IMR-90 (cell line): ENCODE results near the gene WSB1. TPM values are rescaled to one million over a fixed set of nuclear protein-coding genes. Genes with fewer than 3 reads are reported as not detected.

Experiments used
- ATAC-seq: fragments of 200-7000 bp; cut with Tn5 transposase; 2 replicates; pipeline ENCODE4 v1.9.1; 2020; ENCODE audit warnings: low read depth, mild to moderate bottlenecking, moderate library complexity
- BruUV-seq: library from RNA; stranded (reverse); fragments of 400-500 nt; replicated peaks from 2 replicates; lab custom pipeline; 2021; lab: Mats Ljungman, UMichigan
- CTCF ChIA-PET: fragments of 300-600 bp; formaldehyde crosslinking; extraction: SDS; loops from one replicate; lab custom pipeline; 2021; ENCODE audit warnings: antibody characterized with exemption; lab: Yijun Ruan, JAX
- POLR2A ChIA-PET: fragments of 300-600 bp; sonication (Branson Sonifier 250); formaldehyde crosslinking; loops from one replicate; lab custom pipeline; 2022; ENCODE audit warnings: antibody characterized with exemption; ENCODE audit not compliant: unreplicated experiment; lab: Charles Lee
- DNase-seq: peaks from one replicate; pipeline ENCODE4 v3.0.0; 2013
- H2AFZ ChIP-seq: replicated peaks from 2 replicates; pipeline ENCODE3; 2013; ENCODE audit warnings: low read length, mild to moderate bottlenecking; ENCODE audit not compliant: poor library complexity
- H2AK5ac ChIP-seq: 2 replicates; pipeline ENCODE4 v1.6.1; 2013; ENCODE audit warnings: low read depth, low read length, inconsistent platforms
- H2AK9ac ChIP-seq: replicated peaks from 2 replicates; pipeline ENCODE3; 2013; ENCODE audit warnings: mild to moderate bottlenecking, low read depth, low read length, moderate library complexity; ENCODE audit not compliant: poor library complexity
- H2BK120ac ChIP-seq: 2 replicates; pipeline ENCODE4 v1.6.1; 2013; ENCODE audit warnings: low read depth, low read length, inconsistent platforms
- H2BK15ac ChIP-seq: 3 replicates; pipeline ENCODE4 v1.6.1; 2013; ENCODE audit warnings: low read depth, low read length, inconsistent platforms
- H2BK20ac ChIP-seq: 2 replicates; pipeline ENCODE4 v1.6.1; 2013; ENCODE audit warnings: low read depth, mild to moderate bottlenecking, inconsistent platforms, low read length, moderate library complexity
- H2BK5ac ChIP-seq: 2 replicates; pipeline ENCODE4 v1.6.1; 2013; ENCODE audit warnings: mild to moderate bottlenecking, low read depth, low read length, inconsistent platforms; ENCODE audit not compliant: poor library complexity, severe bottlenecking
- H3K14ac ChIP-seq: replicated peaks from 2 replicates; pipeline ENCODE4 v1.6.1; 2013; ENCODE audit warnings: low read depth, low read length, inconsistent platforms
- H3K18ac ChIP-seq: 2 replicates; pipeline ENCODE4 v1.6.1; 2013; ENCODE audit warnings: low read depth, low read length, control low read depth
- H3K23ac ChIP-seq: 2 replicates; pipeline ENCODE4 v1.6.1; 2013; ENCODE audit warnings: low read depth, low read length, inconsistent platforms
- H3K27ac ChIP-seq: 2 replicates; pipeline ENCODE4 v1.5.1; 2013; ENCODE audit warnings: mild to moderate bottlenecking, control low read depth, low read length; ENCODE audit not compliant: insufficient read depth
- H3K27me3 ChIP-seq: 2 replicates; pipeline ENCODE4 v1.6.1; 2013; ENCODE audit warnings: low read length; ENCODE audit not compliant: control insufficient read depth, insufficient read depth
- H3K36me3 ChIP-seq: 2 replicates; pipeline ENCODE4 v1.6.1; 2013; ENCODE audit warnings: low read length, mixed read lengths; ENCODE audit not compliant: control insufficient read depth, insufficient read depth
- H3K4ac ChIP-seq: 2 replicates; pipeline ENCODE4 v1.6.1; 2013; ENCODE audit warnings: low read depth, low read length, inconsistent platforms
- H3K4me1 ChIP-seq: 2 replicates; pipeline ENCODE4 v1.6.1; 2013; ENCODE audit warnings: low read length, mixed read lengths; ENCODE audit not compliant: control insufficient read depth, insufficient read depth
- H3K4me2 ChIP-seq: 2 replicates; pipeline ENCODE4 v1.6.1; 2013; ENCODE audit warnings: low read depth, mild to moderate bottlenecking, control low read depth, low read length, moderate library complexity
- H3K4me3 ChIP-seq: 2 replicates; pipeline ENCODE4 v1.5.1; 2013; ENCODE audit warnings: low read depth, mild to moderate bottlenecking, control low read depth, low read length, moderate library complexity; ENCODE audit not compliant: insufficient read depth
- H3K56ac ChIP-seq: 2 replicates; pipeline ENCODE4 v1.6.1; 2013; ENCODE audit warnings: low read length, inconsistent platforms; ENCODE audit not compliant: insufficient read depth; ENCODE audit errors: extremely low read depth
- H3K79me1 ChIP-seq, 2 experiments: 2 replicates each; pipeline ENCODE4 v1.6.1; 2013; ENCODE audit warnings: low read length in 2 of 2, inconsistent platforms in 1 of 2, low read depth in 1 of 2
- H3K9ac ChIP-seq: 2 replicates; pipeline ENCODE4 v1.6.1; 2013; ENCODE audit warnings: low read depth, low read length, control low read depth
- H3K9me1 ChIP-seq: 2 replicates; pipeline ENCODE4 v1.6.1; 2013; ENCODE audit warnings: low read length, inconsistent platforms; ENCODE audit not compliant: insufficient read depth
- H3K9me3 ChIP-seq: 2 replicates; pipeline ENCODE4 v1.6.1; 2013; ENCODE audit warnings: low read length; ENCODE audit not compliant: control insufficient read depth, insufficient read depth
- H4K20me1 ChIP-seq: 2 replicates; pipeline ENCODE4 v1.6.1; 2013; ENCODE audit warnings: low read length, inconsistent platforms; ENCODE audit not compliant: insufficient read depth
- H4K5ac ChIP-seq: 2 replicates; pipeline ENCODE4 v1.6.1; 2013; ENCODE audit warnings: mild to moderate bottlenecking, low read depth, low read length, control low read depth
- H4K8ac ChIP-seq, 2 experiments: 2 replicates each; pipeline ENCODE4 v1.6.1; 2013; ENCODE audit warnings: low read depth in 2 of 2, low read length in 2 of 2, control low read depth in 1 of 2, inconsistent platforms in 1 of 2
- H4K91ac ChIP-seq: 2 replicates; pipeline ENCODE4 v1.6.1; 2013; ENCODE audit warnings: low read depth, low read length, inconsistent platforms; ENCODE audit not compliant: insufficient read depth
- BHLHE40 ChIP-seq: fragments of 150-350 bp; IDR thresholded peaks from 2 replicates; pipeline ENCODE4 v1.6.1; 2016; ENCODE audit warnings: mild to moderate bottlenecking, low read depth, low read length
- CEBPB ChIP-seq: IDR thresholded peaks from 2 replicates; pipeline ENCODE4 v1.6.1; 2012; ENCODE audit warnings: low read depth, low read length, improper control_type of control experiment
- CHD1 ChIP-seq: IDR thresholded peaks from 2 replicates; pipeline ENCODE4 v1.6.1; 2012; ENCODE audit warnings: low read depth, low read length, improper control_type of control experiment
- CTCF ChIP-seq: conservative IDR thresholded peaks from 2 replicates; pipeline ENCODE4 v1.5.1; 2012; ENCODE audit warnings: mild to moderate bottlenecking, low read depth, low read length, improper control_type of control experiment
- ELK1 ChIP-seq: fragments of 150-350 bp; IDR thresholded peaks from 2 replicates; pipeline ENCODE4 v1.6.1; 2016; ENCODE audit warnings: low read depth, mild to moderate bottlenecking, low read length, moderate library complexity, borderline replicate concordance
- FOS ChIP-seq: fragments of 150-350 bp; IDR thresholded peaks from 2 replicates; pipeline ENCODE4 v1.6.1; 2016; ENCODE audit warnings: low read depth, low read length
- MAFK ChIP-seq: IDR thresholded peaks from 2 replicates; pipeline ENCODE4 v1.6.1; 2012; ENCODE audit warnings: low read depth, low read length, improper control_type of control experiment
- MAZ ChIP-seq: IDR thresholded peaks from 2 replicates; pipeline ENCODE4 v1.6.1; 2012; ENCODE audit warnings: low read depth, mild to moderate bottlenecking, low read length, improper control_type of control experiment, moderate library complexity, borderline replicate concordance
- MXI1 ChIP-seq: IDR thresholded peaks from 2 replicates; pipeline ENCODE4 v1.6.1; 2012; ENCODE audit warnings: low read depth, mild to moderate bottlenecking, low read length, moderate library complexity, borderline replicate concordance
- NFE2L2 ChIP-seq: fragments of 150-350 bp; IDR thresholded peaks from 2 replicates; pipeline ENCODE4 v1.6.1; 2016; ENCODE audit warnings: low read depth, mild to moderate bottlenecking, low read length
- POLR2A ChIP-seq: IDR thresholded peaks from 2 replicates; pipeline ENCODE4 v1.6.1; 2012; ENCODE audit warnings: mild to moderate bottlenecking, low read depth, low read length
- RAD21 ChIP-seq: IDR thresholded peaks from 2 replicates; pipeline ENCODE4 v1.6.1; 2012; ENCODE audit warnings: low read length, improper control_type of control experiment
- RCOR1 ChIP-seq: IDR thresholded peaks from 2 replicates; pipeline ENCODE4 v1.6.1; 2012; ENCODE audit warnings: mild to moderate bottlenecking, low read length, improper control_type of control experiment; ENCODE audit not compliant: insufficient replicate concordance
- RFX5 ChIP-seq: IDR thresholded peaks from 2 replicates; pipeline ENCODE4 v1.8.0; 2012; ENCODE audit warnings: low read depth, mild to moderate bottlenecking, low read length, moderate library complexity
- SMC3 ChIP-seq: fragments of 150-350 bp; IDR thresholded peaks from 2 replicates; pipeline ENCODE4 v1.6.1; 2016; ENCODE audit warnings: low read depth, mild to moderate bottlenecking, antibody characterized with exemption, low read length, moderate library complexity
- WGBS, 2 experiments: methylation state at CpG; one replicate each; pipeline versions ENCODE4 v1.1.5 to v1.1.7; 2013; ENCODE audit warnings: missing lambda C conversion rate in 2 of 2; ENCODE audit not compliant: insufficient read length in 1 of 2; ENCODE audit errors: extremely low coverage in 2 of 2; 5-methylcytosine and 5-hydroxymethylcytosine counted together
- dilution Hi-C: fragments of 300-500 bp; cut with HindIII; formaldehyde crosslinking; loops from one replicate; pipeline ENCODE4 v1.14.3; 2018; ENCODE audit warnings: low sequenced_read_pairs; ENCODE audit not compliant: unreplicated experiment
- in situ Hi-C: fragments of 300-500 bp; cut with MboI; formaldehyde crosslinking; loops from 3 replicates; pipeline ENCODE4 v1.14.3; 2019; ENCODE audit warnings: low sequenced_read_pairs, inconsistent platforms, mixed read lengths
- intact Hi-C: fragments of 100-400 bp; cut with micrococcal nuclease; formaldehyde crosslinking; loops from 2 replicates; pipeline ENCODE4 v1.10.0; 2022
- polyA plus RNA-seq, 3 experiments: library from polyadenylated mRNA; depleted of rRNA; stranded (reverse); fragments of >200 nt; gene quantifications; 2 replicates each; pipeline ENCODE4 v1.2.3, GENCODE V29; 2012; ENCODE audit warnings: low replicate concordance in 1 of 3
- total RNA-seq: library from RNA; depleted of rRNA; stranded (reverse); fragments of >200 nt; gene quantifications from 2 replicates; pipeline ENCODE4 v1.2.3, GENCODE V29; 2012
- TF ChIP-seq, protein P1 (sequence below): fragments of 150-350 bp; IDR thresholded peaks from 2 replicates; pipeline ENCODE4 v1.6.1; 2017; ENCODE audit warnings: mild to moderate bottlenecking, antibody characterized with exemption, low read length, low read depth

Gene WSB1
- total and polyA plus RNA-seq, 2 of the 4 experiments (the other 2 are of a cell fraction): 140 to 266 TPM

GRCh38 chr17:27266228-27266627 is 27.7 kb upstream of the WSB1 start:
- H4K91ac ChIP-seq: no peak overlapping the region
- H3K9me3 ChIP-seq: no peaks in the 10 kb centered on the region
- no peaks in the 10 kb centered on the region for H4K20me1 ChIP-seq
- dilution Hi-C loops (no loop called here), intact Hi-C loops (no loop called here), in situ Hi-C loops (no loop called here)
- H3K4me2 ChIP-seq: no peak overlapping the region
- ChIA-PET POLR2A (no interaction called here), CTCF (interaction anchor here (1.1 kb wide), 1 partner anchor 165 kb away, joined by 3 read pairs; no protein-coding TSS in a partner anchor)
- BruUV-seq: no TSS peak
- WGBS, 2 experiments: no CpG with 5 or more reads among the region's 1 CpG
- no peak overlapping the region for H3K14ac ChIP-seq
- H3K9me1 ChIP-seq: no peaks in the 10 kb centered on the region
- H3K18ac ChIP-seq: no peak overlapping the region
- TF ChIP-seq, protein P1, sequence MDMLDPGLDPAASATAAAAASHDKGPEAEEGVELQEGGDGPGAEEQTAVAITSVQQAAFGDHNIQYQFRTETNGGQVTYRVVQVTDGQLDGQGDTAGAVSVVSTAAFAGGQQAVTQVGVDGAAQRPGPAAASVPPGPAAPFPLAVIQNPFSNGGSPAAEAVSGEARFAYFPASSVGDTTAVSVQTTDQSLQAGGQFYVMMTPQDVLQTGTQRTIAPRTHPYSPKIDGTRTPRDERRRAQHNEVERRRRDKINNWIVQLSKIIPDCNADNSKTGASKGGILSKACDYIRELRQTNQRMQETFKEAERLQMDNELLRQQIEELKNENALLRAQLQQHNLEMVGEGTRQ: no peak
- TF ChIP-seq MXI1 (no peak), NFE2L2 (no peak), CTCF (no peak), RCOR1 (no peak), RFX5 (no peak), POLR2A (no peak), MAZ (no peak), MAFK (no peak), CEBPB (no peak), RAD21 (no peak), CHD1 (no peak), FOS (no peak), BHLHE40 (no peak), ELK1 (no peak), SMC3 (no peak)
- H3K4me3 ChIP-seq: no peak overlapping the region
- no peaks in the 10 kb centered on the region for H3K79me1 ChIP-seq
- no peaks in the 10 kb centered on the region for H3K36me3 ChIP-seq
- no peak overlapping the region for H2BK5ac ChIP-seq
- no peak overlapping the region for H2BK15ac ChIP-seq
- DNase-seq (no peak), ATAC-seq (no peak)
- no peak overlapping the region for H3K9ac ChIP-seq
- no peak overlapping the region for H2BK20ac ChIP-seq
- no peak overlapping the region for H3K27ac ChIP-seq
- H3K56ac ChIP-seq: no peak overlapping the region
- no peaks in the 10 kb centered on the region for H3K4me1 ChIP-seq
- no peak overlapping the region for H3K4ac ChIP-seq
- H4K5ac ChIP-seq: no peak overlapping the region
- no peak overlapping the region for H3K23ac ChIP-seq
- peaks cover 19% of the 10 kb centered on the region for H3K27me3 ChIP-seq
- no peak overlapping the region for H2BK120ac ChIP-seq
- H2AFZ ChIP-seq: no peak overlapping the region
- no peak overlapping the region for H2AK5ac ChIP-seq
- H2AK9ac ChIP-seq: no peak overlapping the region
- H4K8ac ChIP-seq: no peak overlapping the region
